Hepatic stellate cell (primary cell): Measurements from ENCODE around the gene GRIFIN.

Experiments
- DNase-seq: peaks from one replicate; pipeline ENCODE4 v3.0.0; 2011; ENCODE audit warnings: low spot score

GRIFIN gene

GRCh38 chr7:2512713-2513112, 36.5 kb upstream of the GRIFIN start:
- no peak for DNase-seq

- DNase-seq = no peak
Observed at GRCh38 chr7:2512179-2512661, 36.0 kb upstream of the GRIFIN start.

GRCh38 chr7:2511769-2512168, 35.6 kb upstream of the GRIFIN start:
- no peak for DNase-seq

- DNase-seq = no peak
Observed at GRCh38 chr7:2510909-2511768, 34.9 kb upstream of the GRIFIN start.

- no peak for DNase-seq
Observed at GRCh38 chr7:2510130-2510776, 34.1 kb upstream of the GRIFIN start.

GRCh38 chr7:2509298-2509906, 33.2 kb upstream of the GRIFIN start:
- DNase-seq = no peak

- peak; percentile 91 for DNase-seq
Observed at GRCh38 chr7:2508327-2509215, 32.4 kb upstream of the GRIFIN start.

- no peak for DNase-seq
Observed at GRCh38 chr7:2507917-2508306, 31.7 kb upstream of the GRIFIN start.

GRCh38 chr7:2507208-2507916, 31.2 kb upstream of the GRIFIN start:
- no peak for DNase-seq

- DNase-seq = no peak
Observed at GRCh38 chr7:2505401-2505800, 29.2 kb upstream of the GRIFIN start.

GRCh38 chr7:2504889-2505375, 28.7 kb upstream of the GRIFIN start:
- DNase-seq = no peak

- DNase-seq = no peak
Observed at GRCh38 chr7:2504128-2504888, 28.1 kb upstream of the GRIFIN start.

GRCh38 chr7:2503056-2503941, 27.1 kb upstream of the GRIFIN start:
- peak; percentile 84 for DNase-seq

- DNase-seq = no peak
Observed at GRCh38 chr7:2502647-2502966, 26.4 kb upstream of the GRIFIN start.

GRCh38 chr7:2501947-2502646, 25.9 kb upstream of the GRIFIN start:
- DNase-seq = no peak

GRCh38 chr7:2500701-2501100, 24.5 kb upstream of the GRIFIN start:
- no peak for DNase-seq

GRCh38 chr7:2499719-2500430, 23.7 kb upstream of the GRIFIN start:
- no peak for DNase-seq

- DNase-seq = no peak
Observed at GRCh38 chr7:2499181-2499580, 23.0 kb upstream of the GRIFIN start.
